Muscle of leg (tissue), 16 donors: ENCODE measurements around the gene CLDN2. TPM values are rescaled to one million over a fixed set of nuclear protein-coding genes. Genes with fewer than 3 reads are reported as not detected.
"Not testable (repeated sequence)": the region's sequence is repeated elsewhere in the genome, so short reads cannot be mapped to it uniquely, and the experiment has no call there.

Experiments used
- DNase-seq: peaks from one replicate; pipeline ENCODE4 v3.0.0; 2013
- H3K27ac ChIP-seq: one replicate; pipeline ENCODE4 v1.5.1; 2013; ENCODE audit warnings: mild to moderate bottlenecking, low read length, control low read depth
- H3K27me3 ChIP-seq: one replicate; pipeline ENCODE4 v1.6.1; 2013; ENCODE audit warnings: low read length; ENCODE audit not compliant: control insufficient read depth, insufficient read depth
- H3K36me3 ChIP-seq: one replicate; pipeline ENCODE4 v1.6.1; 2013; ENCODE audit warnings: low read length; ENCODE audit not compliant: control insufficient read depth, insufficient read depth
- H3K4me1 ChIP-seq: one replicate; pipeline ENCODE4 v1.6.1; 2013; ENCODE audit warnings: low read length; ENCODE audit not compliant: control insufficient read depth, insufficient read depth
- H3K4me3 ChIP-seq: one replicate; pipeline ENCODE4 v1.5.1; 2013; ENCODE audit warnings: low read length, control low read depth
- H3K9me3 ChIP-seq: replicated peaks from 2 replicates; pipeline ENCODE4 v1.6.1; 2013; ENCODE audit warnings: low read depth, low read length; ENCODE audit not compliant: control insufficient read depth
- WGBS: methylation state at CpG from one replicate; pipeline ENCODE4 v1.1.5; 2013; ENCODE audit warnings: missing lambda C conversion rate; ENCODE audit not compliant: insufficient coverage; 5-methylcytosine and 5-hydroxymethylcytosine counted together
- long read RNA-seq, 11 donors: transcript quantifications; one replicate each; lab custom pipeline, GENCODE V29; 2026
- polyA plus RNA-seq, 8 donors: library from polyadenylated mRNA; unstranded; fragments of 120-200 nt; gene quantifications; one replicate each; pipeline versions ENCODE4 v1.2.1 to v1.2.3, GENCODE V29; 2013; ENCODE audit warnings: inconsistent platforms in 1 of 8, low replicate concordance in 1 of 8; ENCODE audit not compliant: insufficient read length in 8 of 8, insufficient read depth in 1 of 8
- total RNA-seq: library from RNA; stranded (reverse); fragments of 120-200 nt; gene quantifications from one replicate; pipeline ENCODE4 v1.2.4, GENCODE V29; 2013

The CLDN2 gene
- total RNA-seq (0.09 TPM), polyA plus RNA-seq (1 to 10 TPM in 2 of 8 donors, under 1 TPM in 6; 0.15 to 7.6 (median 0.42) TPM)
- long read RNA-seq, donor 1, result 0 reads
- long read RNA-seq, donor 2, result 0 reads
- long read RNA-seq, donor 3, result 0 reads
- long read RNA-seq, donor 4, result 0 reads
- long read RNA-seq, donor 5, result 0 reads
- long read RNA-seq, donor 6, partial matches to known transcripts, result 5 of 5 reads
- long read RNA-seq, donor 6, other reads (novel, unspliced or antisense), result 0 of 5 reads
- long read RNA-seq, donor 7, result 0 reads
- long read RNA-seq, donor 8, result 0 reads
- long read RNA-seq, donor 9, result 0 reads
- long read RNA-seq, donor 10, result 0 reads
- long read RNA-seq, donor 11, partial matches to known transcripts, result 6 of 6 reads
- long read RNA-seq, donor 11, other reads (novel, unspliced or antisense), result 0 of 6 reads

GRCh38 chrX:106919932-106920452 is at the start of gene CLDN2:
Gene CLDN2, plus strand, starts transcription at chrX:106920402. Its CDS starts 7,827 bp downstream, at chrX:106928229.
- Histone ChIP-seq H3K36me3 (no peaks in the 10 kb centered on the region), H3K4me1 (no peaks in the 10 kb centered on the region), H3K9me3 (no peaks in the 10 kb centered on the region), H3K27ac (no peak within 1 kb of the TSS), H3K4me3 (no peak within 1 kb of the TSS), H3K27me3 (peaks cover 28% of the 10 kb centered on the region)
- DNase-seq, result no peak
- no CpG with 5 or more reads among the region's 2 CpGs for WGBS

GRCh38 chrX:106872796-106873195 is 47.4 kb upstream of the CLDN2 start:
- WGBS, result 100% methylated on average over 2 of the region's 2 CpGs
- not testable (repeated sequence) for H3K36me3 ChIP-seq, H3K9me3 ChIP-seq, H3K27me3 ChIP-seq, H3K4me1 ChIP-seq, H3K27ac ChIP-seq, H3K4me3 ChIP-seq, DNase-seq

- DNase-seq, result no peak
- H3K27me3 ChIP-seq, result peaks cover 6% of the 10 kb centered on the region
- H3K4me3 ChIP-seq, result no peak overlapping the region
- no peaks in the 10 kb centered on the region for H3K9me3 ChIP-seq
- no peaks in the 10 kb centered on the region for H3K36me3 ChIP-seq
- WGBS, result no CpG with 5 or more reads among the region's 2 CpGs
- no peaks in the 10 kb centered on the region for H3K4me1 ChIP-seq
- no peak overlapping the region for H3K27ac ChIP-seq
Measured at GRCh38 chrX:106874075-106874474, 46.1 kb upstream of the CLDN2 start.

- Histone ChIP-seq H3K36me3 (no peaks in the 10 kb centered on the region), H3K9me3 (no peaks in the 10 kb centered on the region), H3K4me1 (no peaks in the 10 kb centered on the region), H3K27me3 (peaks cover 6% of the 10 kb centered on the region), H3K27ac (no peak overlapping the region), H3K4me3 (no peak overlapping the region)
- no CpG with 5 or more reads among the region's 1 CpG for WGBS
- DNase-seq, result no peak
Measured at GRCh38 chrX:106875151-106875550, 45.1 kb upstream of the CLDN2 start.

- no peaks in the 10 kb centered on the region for H3K4me1 ChIP-seq
- H3K36me3 ChIP-seq, result no peaks in the 10 kb centered on the region
- DNase-seq, result no peak
- peaks cover 13% of the 10 kb centered on the region for H3K27me3 ChIP-seq
- no CpG with 5 or more reads among the region's 1 CpG for WGBS
- H3K27ac ChIP-seq, result no peak overlapping the region
- no peaks in the 10 kb centered on the region for H3K9me3 ChIP-seq
- H3K4me3 ChIP-seq, result no peak overlapping the region
Measured at GRCh38 chrX:106889468-106889867, 30.7 kb upstream of the CLDN2 start.

- Histone ChIP-seq H3K27me3 (peaks cover 15% of the 10 kb centered on the region), H3K4me1 (no peaks in the 10 kb centered on the region), H3K36me3 (no peaks in the 10 kb centered on the region), H3K4me3 (no peak overlapping the region), H3K27ac (no peak overlapping the region), H3K9me3 (no peaks in the 10 kb centered on the region)
- WGBS, result 35% methylated on average over 3 of the region's 7 CpGs
- DNase-seq, result no peak
Measured at GRCh38 chrX:106891762-106892460, 28.3 kb upstream of the CLDN2 start.

GRCh38 chrX:106894392-106894909 is 25.8 kb upstream of the CLDN2 start:
- WGBS, result 0% methylated on average over 3 of the region's 6 CpGs
- Histone ChIP-seq H3K27ac (no peak overlapping the region), H3K9me3 (no peaks in the 10 kb centered on the region), H3K4me3 (no peak overlapping the region), H3K27me3 (peaks cover 17% of the 10 kb centered on the region), H3K36me3 (no peaks in the 10 kb centered on the region), H3K4me1 (no peaks in the 10 kb centered on the region)
- DNase-seq, result peak; percentile 71

GRCh38 chrX:106894978-106895452 is 25.2 kb upstream of the CLDN2 start:
- DNase-seq, result peak; percentile 34
- Histone ChIP-seq H3K9me3 (no peaks in the 10 kb centered on the region), H3K36me3 (no peaks in the 10 kb centered on the region), H3K27ac (no peak overlapping the region), H3K4me3 (no peak overlapping the region), H3K27me3 (peaks cover 20% of the 10 kb centered on the region), H3K4me1 (no peaks in the 10 kb centered on the region)
- WGBS, result 53% methylated on average over 2 of the region's 3 CpGs

GRCh38 chrX:106897259-106897658 is 22.9 kb upstream of the CLDN2 start:
- no peak for DNase-seq
- no peak overlapping the region for H3K4me3 ChIP-seq
- no peaks in the 10 kb centered on the region for H3K4me1 ChIP-seq
- WGBS, result 61% methylated on average over 3 of the region's 6 CpGs
- no peaks in the 10 kb centered on the region for H3K36me3 ChIP-seq
- no peak overlapping the region for H3K27ac ChIP-seq
- peaks cover 23% of the 10 kb centered on the region for H3K27me3 ChIP-seq
- no peaks in the 10 kb centered on the region for H3K9me3 ChIP-seq

- H3K36me3 ChIP-seq, result no peaks in the 10 kb centered on the region
- no CpG with 5 or more reads among the region's 1 CpG for WGBS
Measured at GRCh38 chrX:106898462-106898861, 21.7 kb upstream of the CLDN2 start.

More at GRCh38 chrX:106898462-106898861, 21.7 kb upstream of the CLDN2 start:
- H3K27me3 ChIP-seq, result peaks cover 26% of the 10 kb centered on the region
- no peak overlapping the region for H3K4me3 ChIP-seq
- no peak overlapping the region for H3K27ac ChIP-seq
- H3K9me3 ChIP-seq, result no peaks in the 10 kb centered on the region
- H3K4me1 ChIP-seq, result no peaks in the 10 kb centered on the region
- DNase-seq, result peak; percentile 22
